ENCODE data around the gene UHRF2.
"Not testable (repeated sequence)": the region's sequence is repeated elsewhere in the genome, so short reads cannot be mapped to it uniquely, and the experiment has no call there.

Gene UHRF2, protein sequence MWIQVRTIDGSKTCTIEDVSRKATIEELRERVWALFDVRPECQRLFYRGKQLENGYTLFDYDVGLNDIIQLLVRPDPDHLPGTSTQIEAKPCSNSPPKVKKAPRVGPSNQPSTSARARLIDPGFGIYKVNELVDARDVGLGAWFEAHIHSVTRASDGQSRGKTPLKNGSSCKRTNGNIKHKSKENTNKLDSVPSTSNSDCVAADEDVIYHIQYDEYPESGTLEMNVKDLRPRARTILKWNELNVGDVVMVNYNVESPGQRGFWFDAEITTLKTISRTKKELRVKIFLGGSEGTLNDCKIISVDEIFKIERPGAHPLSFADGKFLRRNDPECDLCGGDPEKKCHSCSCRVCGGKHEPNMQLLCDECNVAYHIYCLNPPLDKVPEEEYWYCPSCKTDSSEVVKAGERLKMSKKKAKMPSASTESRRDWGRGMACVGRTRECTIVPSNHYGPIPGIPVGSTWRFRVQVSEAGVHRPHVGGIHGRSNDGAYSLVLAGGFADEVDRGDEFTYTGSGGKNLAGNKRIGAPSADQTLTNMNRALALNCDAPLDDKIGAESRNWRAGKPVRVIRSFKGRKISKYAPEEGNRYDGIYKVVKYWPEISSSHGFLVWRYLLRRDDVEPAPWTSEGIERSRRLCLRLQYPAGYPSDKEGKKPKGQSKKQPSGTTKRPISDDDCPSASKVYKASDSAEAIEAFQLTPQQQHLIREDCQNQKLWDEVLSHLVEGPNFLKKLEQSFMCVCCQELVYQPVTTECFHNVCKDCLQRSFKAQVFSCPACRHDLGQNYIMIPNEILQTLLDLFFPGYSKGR

GRCh38 chr9:6412487-6413364 is at the start of gene UHRF2:
Gene UHRF2 (plus strand): TSS chr9:6413199. CDS start chr9:6413491, 292 bp downstream.
- DNase-seq (ENCODE audit: low spot score), result peak; percentile 98

- DNase-seq (ENCODE audit: low spot score), result no peak
Observed at GRCh38 chr9:6367128-6367890, 45.7 kb upstream of the UHRF2 start.

DNA sequence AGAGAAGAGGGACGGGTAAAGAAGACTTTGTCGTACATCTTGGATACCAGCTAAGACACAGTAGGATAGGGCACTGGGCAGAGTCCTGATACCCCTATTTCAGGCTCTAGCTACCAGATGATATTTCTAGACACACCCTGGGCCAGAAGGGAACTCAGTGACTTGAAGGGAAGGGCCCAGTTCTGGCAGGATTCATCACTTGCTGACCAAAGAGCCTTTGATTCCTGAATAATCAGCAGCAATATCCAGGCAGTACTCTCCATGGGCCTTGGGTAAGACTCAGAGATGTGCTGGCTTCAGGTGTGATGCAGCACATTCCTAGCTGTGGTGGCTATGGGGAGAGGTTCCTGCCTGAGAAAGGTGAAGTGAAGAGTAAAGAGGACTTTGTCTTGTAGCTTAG is 44.2 kb upstream of the UHRF2 start:
- no peak for DNase-seq (ENCODE audit: low spot score)

GRCh38 chr9:6381477-6382012 is 31.5 kb upstream of the UHRF2 start:
- not testable (repeated sequence) for DNase-seq (ENCODE audit: low spot score)

DNA sequence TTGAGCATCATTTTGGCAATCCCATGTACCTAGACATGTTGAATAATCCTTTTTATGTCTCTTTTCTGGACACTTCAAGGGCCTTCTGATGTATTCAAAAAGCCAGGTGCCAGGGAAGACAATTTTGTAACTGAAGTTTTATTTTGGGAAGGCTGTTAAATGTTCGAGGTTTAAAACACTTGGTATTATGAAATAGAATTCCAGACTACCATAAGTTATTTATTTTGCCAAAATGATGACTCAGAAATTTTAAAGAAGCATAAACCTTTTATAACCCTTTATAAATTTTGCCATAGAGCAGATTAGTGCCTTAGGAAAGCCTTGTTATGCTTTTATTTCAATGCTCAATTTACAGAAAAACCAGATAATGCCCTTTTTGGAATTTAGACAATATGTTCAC is 30.3 kb upstream of the UHRF2 start:
- no peak for DNase-seq (ENCODE audit: low spot score)

DNA sequence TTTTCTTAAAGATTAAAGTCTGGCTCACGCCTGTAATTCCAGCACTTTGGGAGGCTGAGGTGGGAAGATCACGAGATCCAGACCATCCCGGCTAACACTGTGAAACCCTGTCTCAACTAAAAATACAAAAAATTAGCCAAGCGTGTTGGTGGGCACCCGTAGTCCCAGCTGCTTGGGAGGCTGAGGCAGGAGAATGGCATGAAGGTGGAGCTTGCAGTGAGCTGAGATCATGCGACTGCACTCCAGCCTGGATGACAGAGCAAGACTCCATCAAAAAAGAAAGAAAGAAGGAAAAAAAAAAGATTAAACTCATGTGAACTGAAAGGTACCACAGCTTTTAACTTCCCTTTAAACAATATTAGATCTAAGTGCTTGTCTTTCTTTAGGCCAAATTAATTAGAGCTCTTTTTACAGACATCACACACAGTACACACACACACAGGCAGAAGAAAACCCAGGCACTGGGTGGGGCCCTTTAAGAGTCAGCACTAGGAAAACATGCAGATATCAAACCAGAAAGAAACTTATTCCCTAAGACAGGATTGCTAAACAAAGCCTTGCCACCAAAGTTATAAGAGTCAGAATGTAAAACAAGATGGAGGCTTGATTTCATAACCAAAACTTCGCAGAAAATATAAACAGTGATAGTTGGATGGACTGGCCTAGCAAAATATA is 29.3 kb upstream of the UHRF2 start:
- DNase-seq (ENCODE audit: low spot score), result no peak

GRCh38 chr9:6384732-6385131 is 28.3 kb upstream of the UHRF2 start:
- no peak for DNase-seq (ENCODE audit: low spot score)

DNA sequence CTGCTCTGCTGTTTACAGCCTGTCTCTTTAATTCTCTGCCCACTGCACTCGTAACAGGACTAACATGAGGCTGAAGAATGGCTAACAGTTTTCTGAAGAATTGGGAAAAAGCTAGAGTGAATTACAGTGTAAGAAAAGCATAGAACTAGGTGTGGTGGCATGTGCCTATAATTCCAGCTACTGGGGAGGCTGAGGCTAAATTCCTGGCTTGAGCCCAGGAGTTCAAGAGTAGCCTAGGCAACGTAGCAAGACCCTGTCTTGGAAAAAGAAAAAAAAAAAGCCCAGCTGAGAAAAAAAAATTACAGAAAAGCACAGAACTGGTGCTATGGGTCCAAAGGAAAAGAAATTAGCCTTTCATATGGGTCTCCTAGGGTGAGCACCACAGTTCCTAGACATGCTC is 13.9 kb upstream of the UHRF2 start:
- no peak for DNase-seq (ENCODE audit: low spot score)

GRCh38 chr9:6405371-6405770 is 7.6 kb upstream of the UHRF2 start:
- DNase-seq (ENCODE audit: low spot score), result no peak

DNA sequence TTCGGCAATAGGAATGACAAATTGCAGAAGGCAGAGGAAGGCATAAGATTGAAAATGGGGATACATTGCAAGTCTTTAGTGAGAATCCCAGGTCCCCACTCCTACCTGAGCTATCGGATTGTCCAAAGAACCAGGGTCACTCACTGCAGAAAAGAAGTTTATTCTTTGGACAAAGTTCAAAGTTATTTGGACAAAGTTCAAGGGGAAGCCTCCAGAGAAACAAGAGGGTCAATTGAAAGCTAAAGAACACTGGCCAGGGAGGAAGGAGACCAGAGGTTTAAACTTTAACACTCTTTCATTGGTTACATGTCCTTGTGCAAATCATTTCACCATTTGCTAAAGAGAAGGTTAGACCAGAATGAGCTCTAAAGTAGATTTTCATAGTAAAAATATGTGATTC is 5.2 kb upstream of the UHRF2 start:
- no peak for DNase-seq (ENCODE audit: low spot score)

GRCh38 chr9:6408320-6408719 is 4.7 kb upstream of the UHRF2 start:
- no peak for DNase-seq (ENCODE audit: low spot score)

DNA sequence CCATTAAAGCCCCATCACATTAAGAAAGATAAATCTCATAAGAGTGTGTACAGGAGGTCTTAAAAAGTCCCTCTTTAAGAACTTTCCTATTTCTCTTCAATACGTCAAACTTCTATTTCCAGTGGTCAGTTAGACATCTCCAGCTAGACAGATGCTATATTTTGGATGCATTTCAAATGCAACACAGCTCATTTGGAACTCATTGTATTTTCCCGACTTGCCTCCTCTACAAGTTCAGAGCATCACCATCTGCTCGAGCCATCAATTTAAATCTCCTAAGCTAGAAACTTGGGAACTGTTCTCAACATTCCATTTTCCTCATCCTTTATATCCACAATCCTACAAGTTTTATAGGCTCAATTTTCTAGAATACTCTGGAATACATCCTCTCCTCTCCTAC is 3.2 kb upstream of the UHRF2 start:
- DNase-seq (ENCODE audit: low spot score), result no peak

DNA sequence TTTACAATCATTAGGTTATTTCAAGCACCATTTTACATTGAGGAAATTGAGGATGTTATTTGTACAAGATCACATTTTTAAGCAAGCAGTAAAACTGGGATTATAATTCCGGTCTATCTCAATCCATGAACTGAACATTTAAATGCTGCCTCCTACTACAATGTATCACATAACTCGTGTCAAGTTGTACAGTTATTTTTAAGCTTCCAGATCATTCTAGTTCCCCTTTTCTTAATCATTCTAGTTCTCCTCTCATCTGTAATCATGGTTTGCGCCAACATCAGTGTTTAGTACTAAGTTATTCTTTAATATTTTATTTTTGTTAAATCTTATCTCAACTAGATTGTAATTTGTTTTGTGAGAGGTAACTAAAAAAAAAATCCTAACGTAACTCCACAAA is 2.4 kb upstream of the UHRF2 start:
- DNase-seq (ENCODE audit: low spot score), result no peak

- DNase-seq (ENCODE audit: low spot score), result peak; percentile 16
Observed at GRCh38 chr9:6413365-6414246, 607 bp downstream of the UHRF2 start.

GRCh38 chr9:6414247-6414641 is 1.2 kb downstream of the UHRF2 start:
- peak; percentile 46 for DNase-seq (ENCODE audit: low spot score)

- DNase-seq (ENCODE audit: low spot score), result no peak
Observed at GRCh38 chr9:6415266-6415665, 2.3 kb downstream of the UHRF2 start.

GRCh38 chr9:6417186-6417585 is 4.2 kb downstream of the UHRF2 start:
- no peak for DNase-seq (ENCODE audit: low spot score)

DNA sequence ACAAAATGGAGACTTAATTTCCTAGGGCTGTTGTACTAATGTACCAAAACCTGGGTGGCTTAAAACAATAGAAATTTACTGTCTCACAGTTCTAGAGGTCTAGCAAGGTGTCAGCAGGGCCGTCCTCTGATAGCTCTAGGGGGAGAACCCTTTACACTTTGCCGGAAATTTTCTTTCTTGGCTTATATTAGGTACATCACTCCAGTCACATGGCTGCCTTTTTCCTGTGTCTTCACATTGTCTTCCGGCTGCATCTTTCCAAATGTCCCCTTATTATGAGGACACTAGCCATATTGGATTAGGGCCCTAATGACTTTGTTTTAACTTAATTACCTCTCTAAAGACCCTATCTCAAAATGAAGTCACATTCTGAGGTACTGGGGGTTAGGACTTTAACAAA is 5.8 kb downstream of the UHRF2 start:
- DNase-seq (ENCODE audit: low spot score), result no peak

- DNase-seq (ENCODE audit: low spot score), result no peak
Observed at GRCh38 chr9:6424940-6425339, 11.9 kb downstream of the UHRF2 start.

DNA sequence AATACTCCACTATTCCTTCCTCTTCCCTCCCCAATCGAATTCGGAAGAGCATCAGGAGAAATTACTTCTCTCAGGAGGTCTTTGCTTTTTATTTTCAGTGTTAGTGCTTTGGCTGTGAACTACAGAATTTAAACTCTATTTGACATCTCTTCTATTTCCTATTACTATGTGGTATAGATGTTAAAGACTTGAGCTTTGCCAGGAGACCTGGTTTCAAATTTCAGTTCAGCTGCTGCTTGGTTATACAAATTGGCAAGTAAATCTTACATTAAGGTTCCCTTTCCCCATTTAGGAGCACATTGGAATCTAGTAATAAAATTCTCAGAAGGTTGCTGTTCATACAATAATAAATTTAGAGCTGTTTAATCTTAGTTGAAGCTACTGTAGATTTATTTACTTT is 13.1 kb downstream of the UHRF2 start:
- DNase-seq (ENCODE audit: low spot score), result no peak
